B cell (primary cell): ENCODE results near the gene CD244. TPM values are rescaled to one million over a fixed set of nuclear protein-coding genes. Genes with fewer than 3 reads are reported as not detected.

Source experiments
- ATAC-seq: fragments of 200-7000 bp; cut with Tn5 transposase; one replicate; pipeline ENCODE4 v1.10.0; 2021; ENCODE audit warnings: low read depth, mild to moderate bottlenecking, moderate number of reproducible peaks, moderate library complexity
- CTCF ChIA-PET: fragments of 350-600 bp; sonication (Branson Sonifier 250); formaldehyde crosslinking; loops from one replicate; lab custom pipeline; 2021; ENCODE audit warnings: antibody characterized with exemption, inconsistent platforms; lab: Charles Lee
- POLR2A ChIA-PET: fragments of 350-600 bp; sonication (Branson Sonifier 250); formaldehyde crosslinking; loops from one replicate; lab custom pipeline; 2021; ENCODE audit warnings: antibody characterized with exemption; lab: Charles Lee
- DNase-seq: peaks from one replicate; pipeline ENCODE4 v3.0.0; 2013
- H2AFZ ChIP-seq: 2 replicates; pipeline ENCODE4 v1.6.1; 2012; ENCODE audit warnings: mild to moderate bottlenecking, low read depth, low read length; ENCODE audit not compliant: insufficient read depth, poor library complexity, severe bottlenecking
- H3K27ac ChIP-seq, 2 donors: 1 replicate in 1 of 2; 2 replicates in 1 of 2; pipeline ENCODE4 v1.5.1; 2012 to 2013; ENCODE audit warnings: low read length in 2 of 2, mild to moderate bottlenecking in 2 of 2, moderate library complexity in 1 of 2
- H3K27me3 ChIP-seq, 4 experiments: fragments of 200-600 bp in 1 of 4; sonication (generic) in 1 of 4; replicated peaks in 1 of 4; 1 replicate in 2 of 4; 2 replicates in 2 of 4; pipeline versions ENCODE4 v1.6.1 to v1.7.0; 2013 to 2016; ENCODE audit warnings: low read length in 3 of 4, mild to moderate bottlenecking in 2 of 4, mixed read lengths in 1 of 4, moderate library complexity in 1 of 4; ENCODE audit not compliant: insufficient read depth in 4 of 4, control insufficient read depth in 3 of 4; ENCODE audit errors: control extremely low read depth in 1 of 4
- H3K36me3 ChIP-seq, 2 experiments: replicated peaks in 1 of 2; 1 replicate in 1 of 2; 2 replicates in 1 of 2; pipeline versions ENCODE4 v1.6.1 to v1.7.1; 2013; ENCODE audit warnings: low read length in 1 of 2; ENCODE audit not compliant: insufficient read depth in 2 of 2, control insufficient read depth in 1 of 2; ENCODE audit errors: control extremely low read depth in 1 of 2, extremely low read depth in 1 of 2
- H3K4me1 ChIP-seq, 2 donors: fragments of 200-600 bp in 1 of 2; sonication (generic) in 1 of 2; 1 replicate in 1 of 2; 2 replicates in 1 of 2; pipeline versions ENCODE4 v1.5.1 to v1.6.1; 2013 to 2017; ENCODE audit warnings: low read length in 2 of 2; ENCODE audit not compliant: control insufficient read depth in 2 of 2, insufficient read depth in 2 of 2
- H3K4me2 ChIP-seq: replicated peaks from 2 replicates; pipeline ENCODE3; 2012; ENCODE audit warnings: mild to moderate bottlenecking, low read depth, low read length; ENCODE audit not compliant: poor library complexity, severe bottlenecking
- H3K4me3 ChIP-seq, 5 experiments: fragments of 200-600 bp in 1 of 5; sonication (generic) in 1 of 5; 1 replicate in 3 of 5; 2 replicates in 2 of 5; pipeline versions ENCODE4 v1.5.1 to v1.7.0; 2011 to 2016; ENCODE audit warnings: low read length in 4 of 5, mild to moderate bottlenecking in 4 of 5, low read depth in 2 of 5, control low read depth in 1 of 5, moderate library complexity in 1 of 5; ENCODE audit not compliant: insufficient read depth in 1 of 5; ENCODE audit errors: control extremely low read depth in 1 of 5, extremely low read depth in 1 of 5
- H3K79me2 ChIP-seq: fragments of 200-600 bp; sonication (generic); one replicate; pipeline ENCODE4 v1.6.0; 2016; ENCODE audit warnings: low read length; ENCODE audit not compliant: control insufficient read depth, insufficient read depth
- H3K9ac ChIP-seq: fragments of 200-600 bp; sonication (generic); 2 replicates; pipeline ENCODE4 v1.6.1; 2017; ENCODE audit warnings: mild to moderate bottlenecking, low read length, moderate library complexity
- H3K9me3 ChIP-seq, 3 donors: one replicate each; pipeline versions ENCODE4 v1.6.1 to v1.7.1; 2013; ENCODE audit warnings: low read length in 2 of 3; ENCODE audit not compliant: control insufficient read depth in 2 of 3, insufficient read depth in 1 of 3; ENCODE audit errors: control extremely low read depth in 1 of 3
- H4K20me1 ChIP-seq: 2 replicates; pipeline ENCODE4 v1.6.0; 2012; ENCODE audit warnings: mild to moderate bottlenecking, low read length; ENCODE audit not compliant: insufficient read depth, control insufficient read depth, poor library complexity, severe bottlenecking
- H3K27ac Mint-ChIP-seq: one replicate; pipeline ENCODE4 v1.8.0; 2021; ENCODE audit warnings: mixed read lengths
- H3K27me3 Mint-ChIP-seq: one replicate; pipeline ENCODE4 v1.8.0; 2021; ENCODE audit warnings: mixed read lengths
- H3K4me1 Mint-ChIP-seq: one replicate; pipeline ENCODE4 v1.8.0; 2021; ENCODE audit warnings: mixed read lengths
- H3K4me3 Mint-ChIP-seq: one replicate; pipeline ENCODE4 v1.8.0; 2021; ENCODE audit warnings: mixed read lengths
- H3K9me3 Mint-ChIP-seq: one replicate; pipeline ENCODE4 v1.8.0; 2022; ENCODE audit warnings: mixed read lengths; ENCODE audit not compliant: insufficient read depth
- EZH2 ChIP-seq: IDR thresholded peaks from 2 replicates; pipeline ENCODE4 v1.6.1; 2012; ENCODE audit warnings: borderline replicate concordance, low read depth, mild to moderate bottlenecking, moderate library complexity, low read length; ENCODE audit not compliant: insufficient read depth, poor library complexity, severe bottlenecking
- WGBS: methylation state at CpG from one replicate; pipeline ENCODE4 v1.1.5; 2013; ENCODE audit warnings: missing lambda C conversion rate; ENCODE audit not compliant: insufficient coverage; 5-methylcytosine and 5-hydroxymethylcytosine counted together
- intact Hi-C: fragments of 100-400 bp; cut with micrococcal nuclease; formaldehyde crosslinking; loops from one replicate; pipeline ENCODE4 v1.10.0; 2022
- polyA plus RNA-seq: library from polyadenylated mRNA; depleted of rRNA; stranded (reverse); fragments of >200 nt; gene quantifications from 2 replicates; pipeline ENCODE4 v1.2.3, GENCODE V29; 2012
- total RNA-seq, 2 donors: library from RNA; stranded (reverse); fragments of 120-200 nt in 1 of 2; gene quantifications; 1 replicate in 1 of 2; 2 replicates in 1 of 2; pipeline versions ENCODE4 v1.2.3 to v1.2.4, GENCODE V29; 2013 to 2022
- TF ChIP-seq, protein P1 (sequence below): fragments of 200-600 bp; IDR thresholded peaks from one replicate; pipeline ENCODE4 v1.8.0; 2022; ENCODE audit warnings: antibody characterized with exemption, mild to moderate bottlenecking

Gene CD244
- total and polyA plus RNA-seq, 2 donors (not counting 1 experiment from before 2014, with no cell fraction given), result 0.31 TPM; not detected in 1

DNA sequence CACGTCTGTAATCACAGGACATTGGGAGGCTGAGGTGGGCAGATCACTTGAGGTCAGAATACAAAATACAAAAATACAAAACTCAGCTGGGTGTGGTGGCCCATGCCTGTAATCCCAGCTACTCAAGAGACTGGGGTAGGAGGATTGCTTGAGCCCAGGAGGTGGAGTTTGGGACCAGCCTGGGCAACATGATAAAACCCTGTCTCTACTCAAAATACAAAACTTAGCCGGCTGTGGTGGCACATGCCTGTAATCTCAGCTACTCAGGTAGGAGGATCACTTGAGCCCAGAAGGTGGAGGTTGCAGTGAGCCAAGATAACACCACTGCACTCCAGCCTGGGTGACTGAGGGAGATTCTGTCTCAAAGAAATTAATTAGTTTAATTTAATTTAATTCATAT lies 28.8 kb upstream of the CD244 start:
- CTCF ChIA-PET, result interaction anchor here (1.1 kb wide), 1 partner anchor 14 kb away, joined by 3 read pairs; no protein-coding TSS in a partner anchor
- Histone ChIP-seq H3K9ac (no peak overlapping the region), H3K4me3 (no peak overlapping the region), H2AFZ (no peak overlapping the region), H3K4me1 (no peaks in the 10 kb centered on the region), H3K27ac (no peak overlapping the region), H4K20me1 (no peaks in the 10 kb centered on the region), H3K9me3 (peaks cover 0 to 6% (median 1%) of the 10 kb centered on the region in 3 donors), H3K27me3 (no peaks in the 10 kb centered on the region), H3K4me2 (no peak overlapping the region), H3K79me2 (no peaks in the 10 kb centered on the region), H3K36me3 (no peaks in the 10 kb centered on the region)
- no peaks in the 10 kb centered on the region for H3K4me1 Mint-ChIP-seq
- POLR2A ChIA-PET, result no interaction called here
- intact Hi-C loops, result no loop called here
- H3K27ac Mint-ChIP-seq, result no peak overlapping the region
- ATAC-seq (no peak), DNase-seq (no peak)
- H3K4me3 Mint-ChIP-seq, result no peak overlapping the region
- peaks cover 25% of the 10 kb centered on the region for H3K27me3 Mint-ChIP-seq
- peaks cover 6% of the 10 kb centered on the region for H3K9me3 Mint-ChIP-seq
- no peak for TF ChIP-seq EZH2
- TF ChIP-seq, protein P1, sequence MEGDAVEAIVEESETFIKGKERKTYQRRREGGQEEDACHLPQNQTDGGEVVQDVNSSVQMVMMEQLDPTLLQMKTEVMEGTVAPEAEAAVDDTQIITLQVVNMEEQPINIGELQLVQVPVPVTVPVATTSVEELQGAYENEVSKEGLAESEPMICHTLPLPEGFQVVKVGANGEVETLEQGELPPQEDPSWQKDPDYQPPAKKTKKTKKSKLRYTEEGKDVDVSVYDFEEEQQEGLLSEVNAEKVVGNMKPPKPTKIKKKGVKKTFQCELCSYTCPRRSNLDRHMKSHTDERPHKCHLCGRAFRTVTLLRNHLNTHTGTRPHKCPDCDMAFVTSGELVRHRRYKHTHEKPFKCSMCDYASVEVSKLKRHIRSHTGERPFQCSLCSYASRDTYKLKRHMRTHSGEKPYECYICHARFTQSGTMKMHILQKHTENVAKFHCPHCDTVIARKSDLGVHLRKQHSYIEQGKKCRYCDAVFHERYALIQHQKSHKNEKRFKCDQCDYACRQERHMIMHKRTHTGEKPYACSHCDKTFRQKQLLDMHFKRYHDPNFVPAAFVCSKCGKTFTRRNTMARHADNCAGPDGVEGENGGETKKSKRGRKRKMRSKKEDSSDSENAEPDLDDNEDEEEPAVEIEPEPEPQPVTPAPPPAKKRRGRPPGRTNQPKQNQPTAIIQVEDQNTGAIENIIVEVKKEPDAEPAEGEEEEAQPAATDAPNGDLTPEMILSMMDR, result no peak
- no CpG with 5 or more reads among the region's 2 CpGs for WGBS

DNA sequence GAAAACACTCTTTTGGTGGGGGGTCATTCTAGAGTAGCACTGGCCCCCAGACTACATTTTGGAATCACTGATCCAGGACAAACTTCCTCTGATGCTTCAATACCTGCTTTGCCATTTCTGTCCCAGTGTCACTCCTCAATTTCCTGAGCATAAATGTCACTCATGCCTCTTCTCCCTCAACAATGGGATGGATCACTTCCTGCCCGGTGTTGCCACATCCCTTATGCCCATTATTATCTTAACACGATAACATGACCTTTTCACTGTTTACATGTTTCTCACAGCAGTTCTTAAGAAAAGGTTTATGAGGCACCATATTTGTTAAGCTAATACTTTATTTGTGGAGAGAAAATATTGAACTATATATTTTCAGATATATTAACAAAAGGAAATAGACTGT lies 26.2 kb upstream of the CD244 start:
- Mint-ChIP-seq H3K4me1 (no peaks in the 10 kb centered on the region), H3K9me3 (peaks cover 1% of the 10 kb centered on the region), H3K27me3 (peaks cover 18% of the 10 kb centered on the region), H3K4me3 (no peak overlapping the region), H3K27ac (no peak overlapping the region)
- POLR2A ChIA-PET, result interaction anchor here (0.7 kb wide), 1 partner anchor 224 kb away, joined by 7 read pairs; no protein-coding TSS in a partner anchor
- no peak for TF ChIP-seq EZH2
- TF ChIP-seq, protein P1, result no peak
- Histone ChIP-seq H3K9ac (no peak overlapping the region), H3K4me3 (no peak overlapping the region), H3K27ac (no peak overlapping the region), H3K9me3 (peaks cover 0 to 1% (median 0%) of the 10 kb centered on the region in 3 donors), H3K79me2 (no peaks in the 10 kb centered on the region), H3K27me3 (no peaks in the 10 kb centered on the region), H2AFZ (no peak overlapping the region), H3K4me2 (no peak overlapping the region), H3K4me1 (no peaks in the 10 kb centered on the region), H4K20me1 (no peaks in the 10 kb centered on the region), H3K36me3 (no peaks in the 10 kb centered on the region)
- CTCF ChIA-PET, result interaction anchor here (1.5 kb wide), 1 partner anchor 12 kb away, joined by 3 read pairs; no protein-coding TSS in a partner anchor
- intact Hi-C loops, result loop anchor here (10.0 kb wide), 1 partner anchor 54 kb away; no protein-coding TSS in a partner anchor
- ATAC-seq, result no peak
- no peak for DNase-seq
- whole genome bisulfite sequencing, result no CpG with 5 or more reads among the region's 2 CpGs
